Measurements from ENCODE around the gene NCR3LG1. TPM values are rescaled to one million over a fixed set of nuclear protein-coding genes. Genes with fewer than 3 reads are reported as not detected.

NCR3LG1 gene
- total RNA-seq, 1 donor from 2014 or later, result 2.1 TPM

GRCh38 chr11:17389957-17390649, 38.5 kb downstream of the NCR3LG1 start:
- ATAC-seq (no peak), DNase-seq (ENCODE audit: low spot score) (no peak)
- intact Hi-C loops (cut with DNase I), result loop anchor here (5.0 kb wide), 1 partner anchor 112 kb away; no protein-coding TSS in a partner anchor

DNA sequence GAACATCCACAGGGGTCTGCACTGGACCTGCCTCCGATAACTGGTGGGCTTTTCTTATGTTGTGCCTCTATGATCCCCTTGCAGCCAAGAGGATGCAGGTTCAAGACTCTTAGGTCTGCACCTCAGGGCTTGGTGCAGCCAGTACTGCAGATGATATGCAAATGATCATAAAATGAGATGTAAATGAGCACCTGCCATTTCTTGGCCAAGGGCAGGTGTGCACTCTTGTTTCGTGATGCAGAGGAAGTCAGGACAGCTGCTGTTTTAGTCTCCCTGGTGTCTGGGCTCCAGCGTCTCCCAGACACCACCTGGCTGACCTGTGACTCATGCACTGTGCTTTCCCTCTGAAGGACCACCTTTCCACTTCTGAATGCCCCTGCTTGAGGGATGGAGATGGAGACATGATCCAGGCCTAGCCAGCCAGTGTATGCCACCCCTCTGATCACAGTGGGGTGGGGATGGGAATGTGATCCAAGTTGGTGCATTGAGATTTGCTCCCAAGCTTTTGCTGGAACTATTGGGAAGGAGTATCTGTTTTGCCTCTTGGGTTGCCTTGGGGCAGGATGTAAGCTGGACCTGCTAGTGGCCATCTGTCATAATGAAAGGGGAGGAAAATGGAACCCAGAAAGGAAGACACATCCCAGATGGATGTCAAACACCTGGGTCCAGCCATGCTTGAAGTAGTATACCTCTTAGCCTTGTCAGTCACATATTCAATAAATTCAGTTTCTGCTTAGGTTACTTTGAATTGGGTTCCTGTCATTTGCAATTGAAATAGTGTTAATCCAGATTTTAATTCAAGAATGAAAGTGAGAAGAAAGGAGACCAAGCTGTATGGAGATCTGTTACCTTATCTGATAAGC, 40.1 kb downstream of the NCR3LG1 start:
- DNase-seq (ENCODE audit: low spot score) (no peak), ATAC-seq (no peak)
- intact Hi-C loops (cut with DNase I), result loop anchor here (5.0 kb wide), 1 partner anchor 111 kb away; no protein-coding TSS in a partner anchor

GRCh38 chr11:17392872-17393271, 41.3 kb downstream of the NCR3LG1 start:
- intact Hi-C loops (cut with DNase I), result loop anchor here (5.0 kb wide), 1 partner anchor 109 kb away; no protein-coding TSS in a partner anchor
- no peak for ATAC-seq
- no peak for DNase-seq (ENCODE audit: low spot score)

- DNase-seq (ENCODE audit: low spot score) (no peak), ATAC-seq (no peak)
- intact Hi-C loops (cut with DNase I), result loop anchor here (5.0 kb wide), 1 partner anchor 109 kb away; no protein-coding TSS in a partner anchor
These were observed 41.9 kb downstream of the NCR3LG1 start for GRCh38 chr11:17393472-17393871.

GRCh38 chr11:17394743-17395390, 43.3 kb downstream of the NCR3LG1 start:
- DNase-seq (ENCODE audit: low spot score) (no peak), ATAC-seq (no peak)
- intact Hi-C loops (cut with DNase I), result loop anchor here (5.0 kb wide), 1 partner anchor 107 kb away; no protein-coding TSS in a partner anchor

- ATAC-seq (no peak), DNase-seq (ENCODE audit: low spot score) (no peak)
- intact Hi-C loops (cut with DNase I), result no loop called here
These were observed 44.0 kb downstream of the NCR3LG1 start for GRCh38 chr11:17395554-17395961.

DNA sequence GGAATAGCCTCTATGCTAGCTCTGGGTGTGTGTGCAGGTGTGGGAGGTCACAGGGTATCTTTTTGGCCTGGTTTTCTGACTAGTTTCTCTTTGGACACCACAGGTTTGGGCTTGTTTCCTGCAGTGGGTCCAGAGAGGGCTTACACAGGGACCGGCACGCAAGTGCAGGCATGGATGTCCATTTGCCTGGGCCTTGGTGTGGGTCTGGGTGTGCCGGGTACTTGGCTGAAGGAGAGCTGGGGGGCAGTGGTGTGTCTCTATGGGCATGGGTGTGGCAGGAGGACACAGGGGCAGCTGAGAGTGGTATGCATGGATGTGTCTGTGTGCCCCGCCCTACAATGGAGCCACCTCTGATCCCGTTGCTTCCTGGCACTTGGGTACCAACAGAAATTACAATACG, 44.4 kb downstream of the NCR3LG1 start:
- ATAC-seq (no peak), DNase-seq (ENCODE audit: low spot score) (no peak)
- intact Hi-C loops (cut with DNase I), result no loop called here

GRCh38 chr11:17396598-17397310, 45.2 kb downstream of the NCR3LG1 start:
- ATAC-seq (no peak), DNase-seq (ENCODE audit: low spot score) (no peak)
- intact Hi-C loops (cut with DNase I), result no loop called here

GRCh38 chr11:17397311-17398002, 45.9 kb downstream of the NCR3LG1 start:
- intact Hi-C loops (cut with DNase I), result no loop called here
- no peak for DNase-seq (ENCODE audit: low spot score)
- no peak for ATAC-seq

DNA sequence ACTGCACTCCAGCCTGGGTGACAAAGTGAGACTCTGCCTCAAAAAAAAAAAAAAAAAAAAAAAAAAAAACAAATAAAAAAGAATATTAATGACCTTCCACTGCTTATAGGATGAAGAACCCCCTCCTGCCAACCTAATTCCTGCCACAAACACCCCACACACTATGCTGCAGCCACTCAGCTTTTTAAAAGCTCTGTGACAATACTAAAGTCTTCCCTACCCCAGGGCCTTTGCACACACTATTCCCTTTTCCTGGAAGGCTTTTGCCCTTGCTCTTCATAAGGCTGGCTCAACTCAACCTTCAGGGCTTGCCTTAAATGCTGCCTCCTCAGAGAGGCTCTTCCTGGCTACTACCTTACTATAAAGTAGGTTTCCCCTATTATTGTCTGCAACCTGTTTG, 47.6 kb downstream of the NCR3LG1 start:
- intact Hi-C loops (cut with DNase I), result no loop called here
- no peak for ATAC-seq
- DNase-seq (ENCODE audit: low spot score), result no peak

DNA sequence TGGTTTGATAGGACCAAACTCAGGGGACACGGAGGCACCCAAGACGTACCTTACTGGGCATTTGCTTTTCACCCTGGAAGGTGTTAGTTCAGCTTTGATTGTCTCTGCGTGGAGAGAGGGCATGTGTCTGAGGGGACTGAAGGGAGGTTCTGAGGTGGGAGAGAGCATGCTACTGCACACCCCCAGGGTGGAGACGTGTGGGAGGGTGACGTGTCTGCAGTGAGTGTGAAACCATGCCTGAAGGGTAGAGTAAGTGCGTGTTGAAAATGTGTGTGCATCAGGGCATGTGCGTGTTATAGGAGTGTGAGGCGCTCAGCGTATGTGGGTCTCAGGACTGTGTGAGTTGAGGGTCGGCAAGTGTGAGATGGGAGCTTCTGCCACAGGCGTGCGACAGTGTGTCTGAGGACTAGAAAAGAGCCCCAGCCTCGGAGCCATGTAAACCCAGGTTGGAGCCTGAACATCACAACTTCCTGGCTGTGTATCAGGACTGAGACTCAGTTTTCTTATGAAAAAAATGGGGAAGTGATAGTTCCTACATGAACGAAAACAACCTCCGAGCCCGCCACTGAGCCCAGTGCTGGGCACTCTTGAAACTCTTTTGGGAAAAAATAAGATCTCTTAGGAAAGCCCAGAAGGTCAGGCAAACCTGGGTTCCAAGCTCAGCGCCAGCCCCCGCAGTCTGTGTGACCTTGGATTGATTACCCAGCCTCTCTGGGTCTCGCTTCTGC, 48.6 kb downstream of the NCR3LG1 start:
- no peak for DNase-seq (ENCODE audit: low spot score)
- intact Hi-C loops (cut with DNase I), result no loop called here

DNA sequence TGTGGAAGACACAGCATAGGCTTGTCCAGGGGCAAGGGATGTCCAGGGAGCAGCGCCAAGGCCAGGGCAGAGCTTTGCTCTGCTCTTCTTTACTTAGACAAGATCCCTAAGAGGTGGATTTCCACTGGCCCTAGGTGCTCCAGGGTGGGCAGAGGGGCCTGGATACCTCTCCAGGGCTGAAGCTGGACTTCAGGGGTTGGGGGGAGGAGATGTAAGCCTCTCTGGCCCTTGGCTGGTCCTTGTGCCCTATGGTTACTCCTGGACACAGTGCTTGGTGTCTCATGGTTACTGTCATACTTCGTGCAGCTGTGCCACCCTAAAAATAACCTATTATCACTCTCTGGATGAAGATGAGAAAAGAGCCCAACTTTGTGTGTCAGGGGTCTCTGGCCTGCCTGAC, 49.7 kb downstream of the NCR3LG1 start:
- no peak for ATAC-seq
- intact Hi-C loops (cut with DNase I), result no loop called here
- DNase-seq (ENCODE audit: low spot score), result no peak

More for the DNA sequence above, 48.6 kb downstream of the NCR3LG1 start:
- ATAC-seq, result no peak

- intact Hi-C loops (cut with DNase I), result no loop called here
- ATAC-seq (no peak), DNase-seq (ENCODE audit: low spot score) (no peak)
These were observed 50.2 kb downstream of the NCR3LG1 start for GRCh38 chr11:17401841-17402240.

- intact Hi-C loops (cut with DNase I), result no loop called here
- DNase-seq (ENCODE audit: low spot score) (no peak), ATAC-seq (no peak)
These were observed 50.9 kb downstream of the NCR3LG1 start for GRCh38 chr11:17402486-17402885.

DNA sequence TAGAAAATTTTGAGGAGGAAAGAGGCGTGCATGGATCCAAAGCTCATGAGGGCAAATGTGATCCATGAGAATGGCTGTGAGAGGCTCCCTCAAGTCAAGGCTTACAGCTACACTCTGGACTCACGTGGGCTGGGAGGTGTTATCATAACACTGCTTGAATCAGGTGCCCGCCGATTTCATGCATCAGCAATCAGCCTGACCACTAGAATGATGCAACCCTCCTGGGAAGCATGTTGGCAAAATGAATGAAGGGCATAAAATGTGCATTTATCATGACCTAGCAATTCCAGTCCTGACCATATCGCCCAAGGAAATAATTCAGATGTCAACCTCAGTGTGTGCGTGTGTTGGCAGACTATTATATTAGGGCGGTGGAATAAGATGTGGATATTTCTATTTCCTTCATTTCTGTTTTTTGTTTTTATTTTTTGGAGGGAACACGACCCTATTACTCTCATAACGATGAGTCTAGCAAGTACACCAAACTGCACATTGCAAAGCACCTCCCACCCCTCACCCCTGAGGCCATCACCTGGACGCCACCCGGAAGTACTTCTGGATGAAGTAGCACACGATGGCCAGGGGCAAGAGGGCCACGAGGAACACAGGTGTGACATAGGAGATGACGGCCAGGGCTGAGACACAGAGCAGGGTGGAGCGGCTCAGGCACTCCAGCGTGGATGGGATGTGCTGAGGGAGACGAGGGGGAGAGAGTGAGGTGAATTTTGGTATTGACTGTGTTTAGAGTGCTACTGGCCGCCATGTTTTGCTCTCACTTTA, 52.6 kb downstream of the NCR3LG1 start:
- DNase-seq (ENCODE audit: low spot score), result no peak
- intact Hi-C loops (cut with DNase I), result loop anchor here (2.0 kb wide), 1 partner anchor 67 kb away; no protein-coding TSS in a partner anchor
- ATAC-seq, result peak; percentile 23

DNA sequence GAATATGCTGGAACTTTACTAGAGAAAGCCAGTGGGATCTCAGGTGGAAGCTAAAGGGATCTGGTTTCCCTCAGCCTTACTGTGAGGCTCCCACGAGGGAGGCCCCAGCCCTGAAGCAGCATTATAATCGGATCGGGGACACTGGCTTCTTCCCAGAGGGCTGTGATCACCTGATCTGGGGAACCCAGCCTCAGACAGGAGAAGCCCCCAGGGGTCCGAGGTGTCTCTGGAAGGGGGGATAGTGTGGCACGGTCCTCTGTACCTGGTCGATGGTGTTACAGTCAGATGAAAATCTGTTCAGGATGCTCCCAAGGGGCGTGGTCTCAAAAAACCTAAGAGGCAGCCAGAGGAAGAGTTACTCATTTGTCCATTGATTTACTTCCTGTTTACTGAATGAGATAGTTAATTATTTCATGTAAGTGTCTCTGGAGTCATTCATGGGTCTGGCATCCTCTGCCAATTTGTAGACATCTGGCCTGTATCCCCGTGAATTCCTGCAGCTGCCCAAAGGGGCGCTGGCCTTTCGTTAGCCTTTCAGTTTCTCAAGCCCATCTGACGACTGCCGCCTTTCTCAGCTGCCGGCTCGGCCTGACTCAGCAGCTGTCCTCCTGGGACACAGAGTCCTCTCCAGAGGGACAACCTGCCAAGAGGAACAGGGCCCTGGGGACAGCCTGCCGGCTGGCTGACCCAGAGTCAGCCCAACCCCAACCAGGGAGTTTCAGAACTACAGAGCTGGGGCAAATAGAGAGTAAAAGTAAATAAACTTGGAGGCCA, 53.8 kb downstream of the NCR3LG1 start:
- DNase-seq (ENCODE audit: low spot score) (no peak), ATAC-seq (peak; percentile 69)
- intact Hi-C loops (cut with DNase I), result loop anchor here (2.0 kb wide), 1 partner anchor 65 kb away; no protein-coding TSS in a partner anchor
